Activated CD8-positive, alpha-beta T cell treated with anti-CD3 and anti-CD28 coated beads for 36 hours (primary cell): ENCODE data around the gene ADAM23. TPM values are rescaled to one million over a fixed set of nuclear protein-coding genes. Genes with fewer than 3 reads are reported as not detected.
A peak's percentile ranks its signal among the peaks of the same experiment; 100 is the strongest.

Experiments
- ATAC-seq: fragments of 200-7000 bp; cut with Tn5 transposase; one replicate; pipeline ENCODE4 v1.10.0; 2021; ENCODE audit warnings: mild to moderate bottlenecking, moderate library complexity
- CTCF ChIA-PET: fragments of 350-600 bp; sonication (Branson Sonifier 250); formaldehyde crosslinking; loops from one replicate; lab custom pipeline; 2021; ENCODE audit warnings: antibody characterized with exemption; lab: Charles Lee
- POLR2A ChIA-PET: fragments of 350-600 bp; sonication (Branson Sonifier 250); formaldehyde crosslinking; loops from one replicate; lab custom pipeline; 2021; ENCODE audit warnings: antibody characterized with exemption; lab: Charles Lee
- DNase-seq: peaks from one replicate; pipeline ENCODE4 v3.0.0-alpha.2; 2020
- H3K27ac Mint-ChIP-seq: one replicate; pipeline ENCODE4 v1.8.0; 2021; ENCODE audit warnings: mild to moderate bottlenecking, mixed read lengths
- H3K27me3 Mint-ChIP-seq: one replicate; pipeline ENCODE4 v1.8.0; 2021; ENCODE audit warnings: mixed read lengths
- H3K36me3 Mint-ChIP-seq: one replicate; pipeline ENCODE4 v1.8.0; 2021; ENCODE audit warnings: low read depth, mixed read lengths
- H3K4me1 Mint-ChIP-seq: one replicate; pipeline ENCODE4 v1.8.0; 2021; ENCODE audit warnings: low read depth, mixed read lengths
- H3K4me3 Mint-ChIP-seq: one replicate; pipeline ENCODE4 v1.8.0; 2021; ENCODE audit warnings: mild to moderate bottlenecking, moderate library complexity, mixed read lengths
- H3K9me3 Mint-ChIP-seq: one replicate; pipeline ENCODE4 v1.8.0; 2021; ENCODE audit warnings: mixed read lengths
- CTCF ChIP-seq: fragments of 200-600 bp; IDR thresholded peaks from one replicate; pipeline ENCODE4 v1.8.0; 2022; ENCODE audit warnings: antibody characterized with exemption, mild to moderate bottlenecking
- intact Hi-C: fragments of 100-400 bp; cut with micrococcal nuclease; formaldehyde crosslinking; loops from one replicate; pipeline ENCODE4 v1.10.0; 2022
- total RNA-seq, 2 experiments: library from RNA; stranded (reverse); gene quantifications; one replicate each; pipeline ENCODE4 v1.2.3, GENCODE V29; 2021

Gene ADAM23
- total RNA-seq, 2 experiments from 2014 or later, result 0.07 to 0.54 TPM

- Mint-ChIP-seq H3K36me3 (no peaks in the 10 kb centered on the region), H3K9me3 (no peaks in the 10 kb centered on the region)
Measured at GRCh38 chr2:206521612-206522011, 78.3 kb downstream of the ADAM23 start.

DNA sequence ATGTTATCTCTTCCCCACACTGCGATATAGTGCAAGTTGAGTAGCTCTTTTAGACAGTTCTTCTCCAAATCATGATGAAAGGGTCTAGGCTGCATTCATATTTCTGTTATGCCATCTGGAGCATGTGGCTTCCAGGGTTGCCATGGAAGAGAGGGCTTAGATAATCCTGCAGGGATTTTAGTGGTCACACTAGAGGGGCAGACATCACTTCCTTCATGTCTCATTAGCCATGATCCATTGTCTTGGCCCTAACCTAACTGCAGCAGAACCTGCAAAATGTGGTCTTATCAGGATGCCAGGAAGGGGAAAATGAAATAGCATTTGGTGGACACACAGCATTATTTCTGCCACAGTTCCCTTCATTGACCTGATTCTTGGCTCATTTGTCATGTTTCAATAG, 83.1 kb downstream of the ADAM23 start:
- intact Hi-C loops, result no loop called here
- ATAC-seq, result no peak
- POLR2A ChIA-PET, result no interaction called here
- DNase-seq, result no peak
- no peaks in the 10 kb centered on the region for H3K36me3 Mint-ChIP-seq
- no peak overlapping the region for H3K4me3 Mint-ChIP-seq
- peaks cover 8% of the 10 kb centered on the region for H3K4me1 Mint-ChIP-seq
- CTCF ChIA-PET, result no interaction called here
- no peak overlapping the region for H3K27ac Mint-ChIP-seq
- H3K9me3 Mint-ChIP-seq, result no peaks in the 10 kb centered on the region
- H3K27me3 Mint-ChIP-seq, result peaks cover 4% of the 10 kb centered on the region
- TF ChIP-seq CTCF, result no peak

More at GRCh38 chr2:206521612-206522011, 78.3 kb downstream of the ADAM23 start:
- POLR2A ChIA-PET, result no interaction called here
- ATAC-seq, result no peak
- Mint-ChIP-seq H3K27me3 (peaks cover 6% of the 10 kb centered on the region), H3K4me1 (no peaks in the 10 kb centered on the region), H3K4me3 (no peak overlapping the region), H3K27ac (no peak overlapping the region)
- intact Hi-C loops, result no loop called here
- DNase-seq, result no peak
- no peak for TF ChIP-seq CTCF
- CTCF ChIA-PET, result interaction anchor here (0.7 kb wide), 1 partner anchor 35 kb away, joined by 3 read pairs; no protein-coding TSS in a partner anchor

GRCh38 chr2:206527153-206527552, 83.8 kb downstream of the ADAM23 start:
- no peak for ATAC-seq
- intact Hi-C loops, result no loop called here
- no peak overlapping the region for H3K27ac Mint-ChIP-seq
- no peak for DNase-seq
- CTCF ChIA-PET, result no interaction called here
- H3K27me3 Mint-ChIP-seq, result peaks cover 4% of the 10 kb centered on the region
- H3K9me3 Mint-ChIP-seq, result no peaks in the 10 kb centered on the region
- POLR2A ChIA-PET, result no interaction called here
- H3K36me3 Mint-ChIP-seq, result no peaks in the 10 kb centered on the region
- no peak overlapping the region for H3K4me3 Mint-ChIP-seq
- TF ChIP-seq CTCF, result no peak
- peaks cover 8% of the 10 kb centered on the region for H3K4me1 Mint-ChIP-seq

DNA sequence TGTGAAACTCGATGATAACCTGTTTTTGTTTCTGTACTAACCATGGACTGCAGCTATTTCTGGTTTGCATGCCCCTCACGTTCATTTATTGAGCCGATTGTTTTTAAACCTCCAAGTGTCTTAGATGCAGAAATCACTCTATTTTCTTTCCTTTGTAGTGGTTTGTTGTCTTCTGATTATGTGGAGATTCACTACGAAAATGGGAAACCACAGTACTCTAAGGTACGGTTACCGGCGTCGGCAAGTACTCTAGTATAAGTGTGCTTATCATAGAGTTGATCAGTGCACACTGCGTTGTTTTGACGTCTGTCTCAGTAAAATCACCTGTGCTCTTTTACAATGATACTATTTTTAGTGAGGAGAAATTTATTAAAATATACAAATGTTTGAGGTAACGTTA, 87.4 kb downstream of the ADAM23 start:
- H3K27me3 Mint-ChIP-seq, result peaks cover 4% of the 10 kb centered on the region
- H3K4me3 Mint-ChIP-seq, result peak overlapping the region; percentile 18
- H3K27ac Mint-ChIP-seq, result no peak overlapping the region
- peaks cover 8% of the 10 kb centered on the region for H3K4me1 Mint-ChIP-seq
- ATAC-seq (peak; percentile 70), DNase-seq (peak; percentile 23)
- H3K36me3 Mint-ChIP-seq, result no peaks in the 10 kb centered on the region
- TF ChIP-seq CTCF, result no peak
- ChIA-PET CTCF (no interaction called here), POLR2A (no interaction called here)
- no peaks in the 10 kb centered on the region for H3K9me3 Mint-ChIP-seq
- intact Hi-C loops, result no loop called here

DNA sequence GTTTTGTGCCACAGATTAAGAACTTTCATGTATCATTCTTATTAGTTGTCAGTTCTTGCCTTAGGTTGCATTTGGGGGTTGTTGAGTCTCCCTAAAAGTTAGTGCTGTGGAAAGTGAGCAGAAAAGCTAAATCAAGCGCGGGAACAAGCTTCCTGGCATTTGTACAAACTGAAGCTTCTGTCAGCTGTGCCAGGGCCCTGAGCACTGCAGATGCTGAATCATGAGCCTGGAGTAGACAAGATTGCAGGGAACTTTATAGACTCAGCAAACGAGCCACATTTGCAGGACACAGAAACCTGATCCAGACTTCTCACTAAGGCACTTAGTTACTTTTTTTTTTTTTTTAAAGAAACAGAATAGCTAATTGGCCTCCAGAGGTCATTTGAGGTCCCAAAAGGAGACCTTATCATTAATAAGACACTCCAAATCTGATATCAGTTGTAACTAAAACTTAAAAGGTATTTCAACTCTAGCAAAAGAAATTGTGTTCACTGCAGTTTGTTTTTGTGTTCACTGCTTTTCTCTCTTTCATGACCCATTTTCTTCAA, 88.7 kb downstream of the ADAM23 start:
- TF ChIP-seq CTCF, result no peak
- DNase-seq (no peak), ATAC-seq (no peak)
- H3K27me3 Mint-ChIP-seq, result peaks cover 3% of the 10 kb centered on the region
- H3K9me3 Mint-ChIP-seq, result no peaks in the 10 kb centered on the region
- ChIA-PET POLR2A (interaction anchor here (0.7 kb wide), 1 partner anchor 270 kb away, joined by 3 read pairs; no protein-coding TSS in a partner anchor), CTCF (no interaction called here)
- H3K27ac Mint-ChIP-seq, result no peak overlapping the region
- no peak overlapping the region for H3K4me3 Mint-ChIP-seq
- intact Hi-C loops, result no loop called here
- H3K4me1 Mint-ChIP-seq, result peaks cover 8% of the 10 kb centered on the region
- H3K36me3 Mint-ChIP-seq, result no peaks in the 10 kb centered on the region
